ENCODE measurements around the gene MATN1.

- TF ChIP-seq CTCF (IDR thresholded peaks at IDR 0.05; ENCODE audit: insufficient read depth, low read length) (no peak), POLR2AphosphoS5 (IDR thresholded peaks at IDR 0.05; ENCODE audit: low read depth) (no peak)
Observed at GRCh38 chr1:30705698-30706097, 17.7 kb downstream of the MATN1 start.
